AG09319 (cell line): ENCODE data around the gene ZBTB42.

ENCODE experiments used
- DNase-seq: peaks from one replicate; pipeline ENCODE4 v3.0.0-alpha.2; 2010; ENCODE audit warnings: low read depth; ENCODE audit errors: extremely low read depth
- CTCF ChIP-seq: IDR thresholded peaks from 2 replicates; pipeline ENCODE4 v1.5.1; 2011; ENCODE audit warnings: low read depth, mild to moderate bottlenecking, inconsistent platforms, low read length, moderate library complexity

ZBTB42 gene

GRCh38 chr14:104766256-104766862 is 34.5 kb upstream of the ZBTB42 start:
- no peak for DNase-seq
- TF ChIP-seq CTCF: no peak

GRCh38 chr14:104766863-104767633 is 33.9 kb upstream of the ZBTB42 start:
- no peak for TF ChIP-seq CTCF
- DNase-seq: no peak

GRCh38 chr14:104767634-104767918 is 33.3 kb upstream of the ZBTB42 start:
- DNase-seq: no peak
- no peak for TF ChIP-seq CTCF

GRCh38 chr14:104768437-104769323 is 32.2 kb upstream of the ZBTB42 start:
- DNase-seq: peak; percentile 38
- TF ChIP-seq CTCF: peak; percentile 90

GRCh38 chr14:104769324-104770071 is 31.4 kb upstream of the ZBTB42 start:
- no peak for DNase-seq
- no peak for TF ChIP-seq CTCF

GRCh38 chr14:104770072-104770579 is 30.8 kb upstream of the ZBTB42 start:
- no peak for DNase-seq
- TF ChIP-seq CTCF: no peak
